CD4-positive, alpha-beta T cell (primary cell): ENCODE results near the gene FGFR4. TPM values are rescaled to one million over a fixed set of nuclear protein-coding genes. Genes with fewer than 3 reads are reported as not detected.

ENCODE experiments used
- ATAC-seq: fragments of 200-7000 bp; cut with Tn5 transposase; one replicate; pipeline ENCODE4 v1.10.0; 2022; ENCODE audit warnings: mild to moderate bottlenecking; ENCODE audit not compliant: poor library complexity
- CTCF ChIA-PET: fragments of 350-600 bp; sonication (Branson Sonifier 250); formaldehyde crosslinking; loops from one replicate; lab custom pipeline; 2021; ENCODE audit warnings: antibody characterized with exemption, inconsistent platforms; lab: Charles Lee
- POLR2A ChIA-PET: fragments of 350-600 bp; sonication (Branson Sonifier 250); formaldehyde crosslinking; loops from one replicate; lab custom pipeline; 2021; ENCODE audit warnings: antibody characterized with exemption, inconsistent platforms; lab: Charles Lee
- DNase-seq, 14 experiments: peaks; one replicate each; pipeline ENCODE4 v3.0.0-alpha.2; 2013 to 2020; ENCODE audit warnings: mixed read lengths in 2 of 14
- H3K27ac ChIP-seq, 2 donors: one replicate each; pipeline versions ENCODE4 v1.5.1 to v1.7.0; 2013; ENCODE audit warnings: low read length in 2 of 2, low read depth in 1 of 2, mild to moderate bottlenecking in 1 of 2
- H3K27me3 ChIP-seq, 2 experiments: 1 replicate in 1 of 2; 2 replicates in 1 of 2; pipeline versions ENCODE4 v1.6.1 to v1.7.0; 2013; ENCODE audit warnings: low read length in 2 of 2, control low read depth in 1 of 2, mild to moderate bottlenecking in 1 of 2, moderate library complexity in 1 of 2; ENCODE audit not compliant: insufficient read depth in 2 of 2, control insufficient read depth in 1 of 2
- H3K36me3 ChIP-seq: one replicate; pipeline ENCODE4 v1.6.1; 2013; ENCODE audit warnings: low read length, control low read depth; ENCODE audit not compliant: insufficient read depth
- H3K4me1 ChIP-seq: one replicate; pipeline ENCODE4 v1.6.1; 2013; ENCODE audit warnings: low read length, control low read depth; ENCODE audit not compliant: insufficient read depth
- H3K4me3 ChIP-seq: one replicate; pipeline ENCODE4 v1.5.1; 2013; ENCODE audit warnings: mild to moderate bottlenecking, low read length, moderate library complexity
- H3K9me3 ChIP-seq, 2 experiments: 1 replicate in 1 of 2; 2 replicates in 1 of 2; pipeline versions ENCODE4 v1.6.1 to v1.7.0; 2013; ENCODE audit warnings: low read length in 2 of 2, mild to moderate bottlenecking in 2 of 2, control low read depth in 1 of 2, moderate library complexity in 1 of 2; ENCODE audit not compliant: control insufficient read depth in 1 of 2, insufficient read depth in 1 of 2
- H3K27ac Mint-ChIP-seq: one replicate; pipeline ENCODE4 v1.8.0; 2020; ENCODE audit warnings: mixed read lengths
- H3K27me3 Mint-ChIP-seq: one replicate; pipeline ENCODE4 v1.8.0; 2021; ENCODE audit warnings: mixed read lengths
- H3K36me3 Mint-ChIP-seq: one replicate; pipeline ENCODE4 v1.8.0; 2021; ENCODE audit warnings: low read depth, mixed read lengths
- H3K4me1 Mint-ChIP-seq: one replicate; pipeline ENCODE4 v1.8.0; 2021; ENCODE audit warnings: low read depth, mixed read lengths
- H3K4me3 Mint-ChIP-seq: one replicate; pipeline ENCODE4 v1.8.0; 2020; ENCODE audit warnings: mild to moderate bottlenecking, mixed read lengths
- H3K9me3 Mint-ChIP-seq: one replicate; pipeline ENCODE4 v1.8.0; 2020; ENCODE audit warnings: mixed read lengths
- CTCF ChIP-seq: fragments of 200-600 bp; IDR thresholded peaks from one replicate; pipeline ENCODE4 v1.8.0; 2022; ENCODE audit warnings: antibody characterized with exemption, mild to moderate bottlenecking
- intact Hi-C, 2 experiments: fragments of 100-400 bp; cut with DNase I in 1 of 2; cut with micrococcal nuclease in 1 of 2; formaldehyde crosslinking; loops; one replicate each; pipeline versions ENCODE4 v1.15.1 to v1.9.0; 2023 to 2025; cut with DNase I, micrococcal nuclease
- total RNA-seq, 174 experiments: library from RNA in 2 of 174; stranded (reverse) in 2 of 174; gene quantifications; one replicate each; pipeline ENCODE4 v1.2.3 and lab custom pipeline; 2021 to 2026

FGFR4 gene
- total RNA-seq, 2 experiments from 2014 or later: 2.8 to 3.1 TPM

GRCh38 chr5:177041936-177042335, 44.8 kb upstream of the FGFR4 start:
- TF ChIP-seq CTCF: no peak
- Mint-ChIP-seq H3K9me3 (no peaks in the 10 kb centered on the region), H3K36me3 (peaks cover 67% of the 10 kb centered on the region), H3K4me3 (no peak overlapping the region), H3K27ac (no peak overlapping the region), H3K27me3 (no peaks in the 10 kb centered on the region), H3K4me1 (no peaks in the 10 kb centered on the region)
- H3K27me3 ChIP-seq: no peaks in the 10 kb centered on the region
- no peak overlapping the region for H3K27ac ChIP-seq
- DNase-seq (no peak), ATAC-seq (no peak)
- peaks cover 66% of the 10 kb centered on the region for H3K36me3 ChIP-seq
- no peaks in the 10 kb centered on the region for H3K4me1 ChIP-seq
- intact Hi-C loops: no loop called here
- H3K4me3 ChIP-seq: no peak overlapping the region
- POLR2A ChIA-PET: no interaction called here
- H3K9me3 ChIP-seq: no peaks in the 10 kb centered on the region
- CTCF ChIA-PET: interaction anchor here (0.7 kb wide), 1 partner anchor 38 kb away, joined by 3 read pairs; no protein-coding TSS in a partner anchor

GRCh38 chr5:177043114-177043513, 43.6 kb upstream of the FGFR4 start:
- Histone ChIP-seq H3K9me3 (no peaks in the 10 kb centered on the region), H3K36me3 (peaks cover 66% of the 10 kb centered on the region), H3K4me1 (no peaks in the 10 kb centered on the region), H3K27me3 (no peaks in the 10 kb centered on the region), H3K27ac (no peak overlapping the region), H3K4me3 (no peak overlapping the region)
- Mint-ChIP-seq H3K9me3 (no peaks in the 10 kb centered on the region), H3K36me3 (peaks cover 79% of the 10 kb centered on the region), H3K27ac (no peak overlapping the region), H3K27me3 (no peaks in the 10 kb centered on the region), H3K4me3 (no peak overlapping the region), H3K4me1 (no peaks in the 10 kb centered on the region)
- intact Hi-C loops: no loop called here
- ChIA-PET POLR2A (no interaction called here), CTCF (no interaction called here)
- ATAC-seq: no peak
- no peak for DNase-seq
- no peak for TF ChIP-seq CTCF

- Mint-ChIP-seq H3K9me3 (no peaks in the 10 kb centered on the region), H3K27me3 (no peaks in the 10 kb centered on the region), H3K27ac (no peak overlapping the region), H3K4me3 (no peak overlapping the region), H3K36me3 (peaks cover 84% of the 10 kb centered on the region), H3K4me1 (no peaks in the 10 kb centered on the region)
- no peaks in the 10 kb centered on the region for H3K4me1 ChIP-seq
- intact Hi-C loops: no loop called here
- no peak for TF ChIP-seq CTCF
- no peak overlapping the region for H3K27ac ChIP-seq
- DNase-seq: no peak
- H3K4me3 ChIP-seq: no peak overlapping the region
- ChIA-PET CTCF (interaction anchor here (0.7 to 1.2 kb wide), 2 partner anchors 28 to 42 kb away, joined by 3 read pairs; no protein-coding TSS in a partner anchor), POLR2A (no interaction called here)
- H3K9me3 ChIP-seq: no peaks in the 10 kb centered on the region
- H3K36me3 ChIP-seq: peaks cover 70% of the 10 kb centered on the region
- H3K27me3 ChIP-seq: no peaks in the 10 kb centered on the region
- ATAC-seq: no peak
These were observed 42.8 kb upstream of the FGFR4 start for GRCh38 chr5:177043958-177044357.
